Cardiac fibroblast (primary cell): ENCODE data around the gene YBX1.
A peak's percentile ranks its signal among the peaks of the same experiment; 100 is the strongest.

ENCODE experiments used
- DNase-seq, 2 donors: peaks; one replicate each; pipeline versions ENCODE4 v3.0.0 to v3.0.0-alpha.2; 2010; ENCODE audit warnings: low read depth in 2 of 2
- H3K4me3 ChIP-seq, 2 donors: replicated peaks in 1 of 2; 1 replicate in 1 of 2; 2 replicates in 1 of 2; pipeline ENCODE4 v1.5.1; 2011; ENCODE audit warnings: low read depth in 2 of 2, low read length in 2 of 2, mild to moderate bottlenecking in 2 of 2, moderate library complexity in 1 of 2
- CTCF ChIP-seq: IDR thresholded peaks from one replicate; pipeline ENCODE4 v1.5.1; 2011; ENCODE audit warnings: low read depth, mild to moderate bottlenecking, low read length, inconsistent platforms

Gene YBX1

DNA sequence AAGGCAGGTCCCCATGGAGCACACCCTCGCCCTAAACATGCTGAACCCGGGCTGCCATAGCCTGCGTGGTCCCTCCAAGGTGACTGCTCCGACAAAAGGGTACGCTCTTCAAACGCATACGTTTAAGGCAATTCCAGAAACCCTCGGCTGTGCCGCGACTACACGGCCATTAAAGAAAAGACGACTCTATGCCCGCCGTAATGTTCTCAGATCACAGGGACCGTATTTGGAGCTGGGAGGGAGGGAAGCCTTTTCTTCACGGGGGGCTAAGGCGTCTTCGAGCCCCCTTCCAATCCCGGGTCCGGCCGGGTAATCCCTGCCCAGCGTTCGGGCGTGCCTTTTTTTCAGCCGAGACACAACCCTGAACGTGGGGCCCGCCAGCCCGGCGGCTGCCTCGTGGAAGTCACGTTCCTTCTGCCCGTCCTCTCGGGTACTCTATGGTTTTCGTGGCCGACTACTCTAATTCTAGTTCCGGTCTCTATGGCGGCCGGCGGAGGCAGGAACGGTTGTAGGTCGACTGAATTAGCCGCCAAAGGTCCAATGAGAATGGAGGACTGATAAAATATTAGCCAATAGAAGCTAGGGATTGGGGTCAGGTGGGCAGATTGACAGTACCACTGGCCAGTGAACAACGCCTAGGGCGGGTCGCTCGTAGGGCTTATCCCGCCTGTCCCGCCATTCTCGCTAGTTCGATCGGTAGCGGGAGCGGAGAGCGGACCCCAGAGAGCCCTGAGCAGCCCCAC lies at the start of gene YBX1:
Gene YBX1 (plus strand): TSS at position 678 of the 743 bp plus-strand sequence. CDS start 148 bp downstream, outside the sequence.
- no peak for TF ChIP-seq CTCF
- H3K4me3 ChIP-seq, result peak within 1 kb of the TSS; percentile 72 to 78

DNA sequence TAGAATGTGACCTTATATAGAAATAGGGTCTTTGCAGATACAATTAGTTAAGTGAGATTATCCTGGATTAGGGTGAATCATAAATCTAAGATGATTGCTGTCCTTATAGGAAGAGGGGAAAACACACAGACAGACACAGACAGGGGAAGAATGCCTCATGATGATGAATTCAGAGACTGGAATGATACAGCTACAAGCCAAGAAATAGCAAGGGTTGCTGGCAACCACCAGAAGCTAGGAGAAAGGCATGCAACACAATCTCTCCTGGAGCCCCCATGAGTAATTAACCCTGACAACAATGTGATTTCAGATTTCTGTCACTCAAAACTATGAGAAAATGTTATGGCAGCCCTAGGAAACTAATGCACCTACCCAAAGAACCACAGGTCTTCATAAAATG lies 43.1 kb upstream of the YBX1 start:
- DNase-seq, result peak in 1 of 2 donors; percentile 53
- H3K4me3 ChIP-seq, result no peak overlapping the region
- TF ChIP-seq CTCF, result no peak

More for the DNA sequence above, at the start of gene YBX1:
- DNase-seq, result peak; percentile 99

- H3K4me3 ChIP-seq, result no peak overlapping the region
- DNase-seq, result peak; percentile 3 to 42
- no peak for TF ChIP-seq CTCF
These were observed 36.2 kb upstream of the YBX1 start for GRCh38 chr1:42646056-42646455.

- TF ChIP-seq CTCF, result no peak
These were observed 25.0 kb upstream of the YBX1 start for GRCh38 chr1:42657201-42657600.

GRCh38 chr1:42657981-42658876 lies 24.0 kb upstream of the YBX1 start, which contains the start of gene PPIH:
PPIH (plus strand) TSS chr1:42658423; CDS start chr1:42658447, 24 bp downstream.
- peak; percentile 91 to 92 for DNase-seq
- peak within 1 kb of the TSS; percentile 76 to 92 for H3K4me3 ChIP-seq
- peak; percentile 30 for TF ChIP-seq CTCF

More at GRCh38 chr1:42657201-42657600, 25.0 kb upstream of the YBX1 start:
- DNase-seq, result no peak
- no peak overlapping the region for H3K4me3 ChIP-seq

- TF ChIP-seq CTCF, result no peak
- H3K4me3 ChIP-seq, result peak overlapping the region; percentile 76 to 92
- peak; percentile 7 to 36 for DNase-seq
These were observed 23.3 kb upstream of the YBX1 start for GRCh38 chr1:42658877-42659337.
